ENCODE results near the gene XG.
"Not testable (repeated sequence)": the region's sequence is repeated elsewhere in the genome, so short reads cannot be mapped to it uniquely, and the experiment has no call there.

XG gene

DNA sequence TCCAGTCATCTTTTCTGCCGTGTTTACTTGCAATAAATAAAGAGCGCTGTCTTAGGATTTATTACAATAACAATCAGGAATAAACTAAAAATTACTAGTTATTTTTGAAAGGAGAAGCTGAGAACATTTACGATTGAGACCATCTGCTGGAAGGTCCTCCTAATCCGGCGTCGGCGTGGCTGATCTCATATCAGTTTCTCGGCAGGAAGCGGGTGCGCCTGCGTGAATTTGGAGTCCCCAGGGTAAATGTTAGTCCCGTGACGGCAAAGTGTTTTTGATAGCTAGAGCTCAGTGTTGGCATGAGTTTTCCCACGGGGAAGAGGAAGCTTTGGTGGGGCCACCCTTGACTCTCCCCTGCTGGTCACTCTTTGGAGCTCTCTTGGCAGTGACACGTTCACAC is 45.0 kb downstream of the XG start:
- H3K4me3 ChIP-seq (ENCODE audit: low read length in 2 of 2); H3K9ac ChIP-seq (ENCODE audit: low read length in 2 of 2); H3K27ac ChIP-seq (ENCODE audit: low read length); H3K4me1 ChIP-seq (ENCODE audit: control insufficient read depth, insufficient read depth, low read length); H3K36me3 ChIP-seq (ENCODE audit: control insufficient read depth in 2 of 2, insufficient read depth in 2 of 2, low read length in 2 of 2); H3K27me3 ChIP-seq (ENCODE audit: control insufficient read depth in 1 of 2, insufficient read depth in 2 of 2, low read length in 2 of 2); H3K9me3 ChIP-seq (ENCODE audit: control insufficient read depth in 2 of 2, low read length in 2 of 2): not testable (repeated sequence)

DNA sequence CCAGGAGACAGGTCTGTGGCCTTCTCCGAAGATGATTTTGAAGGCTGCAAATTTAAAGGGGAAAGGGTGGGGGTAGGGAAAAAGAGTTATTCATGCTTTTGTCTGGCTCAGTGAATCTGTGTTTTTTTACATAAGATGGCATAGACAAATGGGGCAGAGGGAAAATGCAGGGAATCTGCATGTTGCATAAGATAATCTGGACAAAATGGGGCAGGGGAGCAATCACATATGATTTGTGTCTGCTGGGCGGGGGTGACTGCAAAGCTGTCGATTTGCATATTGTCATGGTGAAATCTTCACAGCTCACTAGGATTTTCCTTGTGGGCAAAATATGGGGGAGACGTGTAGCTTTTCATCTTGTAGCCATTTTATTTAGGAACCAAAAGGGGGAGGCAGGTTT is 47.5 kb downstream of the XG start:
- Histone ChIP-seq H3K27me3 (ENCODE audit: control insufficient read depth in 1 of 2, insufficient read depth in 2 of 2, low read length in 2 of 2) (peaks cover 0 to 2% of the 10 kb centered on the region in 2 donors), H3K9ac (ENCODE audit: low read length in 2 of 2) (no peak overlapping the region), H3K9me3 (ENCODE audit: control insufficient read depth in 2 of 2, low read length in 2 of 2) (no peaks in the 10 kb centered on the region), H3K4me1 (ENCODE audit: control insufficient read depth, insufficient read depth, low read length) (no peaks in the 10 kb centered on the region), H3K27ac (ENCODE audit: low read length) (no peak overlapping the region), H3K4me3 (ENCODE audit: low read length in 2 of 2) (no peak overlapping the region), H3K36me3 (ENCODE audit: control insufficient read depth in 2 of 2, insufficient read depth in 2 of 2, low read length in 2 of 2) (no peaks in the 10 kb centered on the region)

DNA sequence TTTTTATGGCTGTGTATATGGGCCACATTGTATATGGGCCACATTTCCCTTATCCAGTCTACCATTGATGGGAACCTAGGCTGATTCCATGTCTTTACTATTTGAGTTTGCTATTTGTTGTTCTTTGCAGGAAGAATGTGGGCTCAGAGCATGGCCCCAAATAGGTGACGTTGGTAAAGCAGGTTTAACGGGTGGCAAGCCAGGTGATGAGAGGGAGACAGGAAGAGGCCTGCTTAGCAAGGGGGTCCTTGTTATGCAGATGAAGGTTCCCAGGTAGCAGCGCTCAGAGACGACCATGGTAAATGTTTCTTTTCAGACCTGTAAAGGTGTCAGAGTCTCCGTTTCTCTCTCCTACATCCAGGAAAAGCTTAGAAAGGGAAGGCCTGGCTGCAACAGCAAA is 48.1 kb downstream of the XG start:
- H3K27ac ChIP-seq (ENCODE audit: low read length); H3K9me3 ChIP-seq (ENCODE audit: control insufficient read depth in 2 of 2, low read length in 2 of 2): not testable (repeated sequence)

DNA sequence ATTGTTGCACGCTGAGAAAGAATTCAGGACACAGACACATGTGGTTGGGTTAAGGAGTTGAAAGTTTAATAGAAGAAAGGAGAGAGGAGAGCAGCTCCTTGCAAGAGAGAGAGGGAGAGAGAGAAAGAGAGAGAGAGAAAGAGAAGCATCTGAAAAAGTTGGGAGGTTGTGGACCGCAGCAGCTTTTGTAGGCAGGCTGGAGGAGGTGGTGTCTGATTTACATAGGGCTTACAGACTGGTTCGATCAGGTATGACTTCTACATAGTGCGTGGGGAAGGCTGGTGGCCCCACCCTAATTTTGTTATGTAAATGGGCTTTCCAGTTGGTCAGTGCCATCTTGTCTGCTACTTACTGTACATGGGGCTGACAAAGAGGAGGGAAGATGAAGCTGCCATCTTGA is 49.4 kb downstream of the XG start:
- H3K27me3 ChIP-seq (ENCODE audit: control insufficient read depth in 1 of 2, insufficient read depth in 2 of 2, low read length in 2 of 2): peaks cover 0 to 2% of the 10 kb centered on the region in 2 donors
- no peak overlapping the region for H3K27ac ChIP-seq (ENCODE audit: low read length)
- no peaks in the 10 kb centered on the region for H3K4me1 ChIP-seq (ENCODE audit: control insufficient read depth, insufficient read depth, low read length)
- no peak overlapping the region for H3K9ac ChIP-seq (ENCODE audit: low read length in 2 of 2)
- no peak overlapping the region for H3K4me3 ChIP-seq (ENCODE audit: low read length in 2 of 2)
- H3K9me3 ChIP-seq (ENCODE audit: control insufficient read depth in 2 of 2, low read length in 2 of 2): no peaks in the 10 kb centered on the region
- no peaks in the 10 kb centered on the region for H3K36me3 ChIP-seq (ENCODE audit: control insufficient read depth in 2 of 2, insufficient read depth in 2 of 2, low read length in 2 of 2)

More for the DNA sequence above, 48.1 kb downstream of the XG start:
- H3K4me3 ChIP-seq (ENCODE audit: low read length in 2 of 2); H3K4me1 ChIP-seq (ENCODE audit: control insufficient read depth, insufficient read depth, low read length); H3K36me3 ChIP-seq (ENCODE audit: control insufficient read depth in 2 of 2, insufficient read depth in 2 of 2, low read length in 2 of 2); H3K9ac ChIP-seq (ENCODE audit: low read length in 2 of 2); H3K27me3 ChIP-seq (ENCODE audit: control insufficient read depth in 1 of 2, insufficient read depth in 2 of 2, low read length in 2 of 2): not testable (repeated sequence)

- H3K9me3 ChIP-seq (ENCODE audit: control insufficient read depth in 2 of 2, low read length in 2 of 2); H3K27ac ChIP-seq (ENCODE audit: low read length); H3K36me3 ChIP-seq (ENCODE audit: control insufficient read depth in 2 of 2, insufficient read depth in 2 of 2, low read length in 2 of 2); H3K27me3 ChIP-seq (ENCODE audit: control insufficient read depth in 1 of 2, insufficient read depth in 2 of 2, low read length in 2 of 2); H3K9ac ChIP-seq (ENCODE audit: low read length in 2 of 2); H3K4me1 ChIP-seq (ENCODE audit: control insufficient read depth, insufficient read depth, low read length); H3K4me3 ChIP-seq (ENCODE audit: low read length in 2 of 2): not testable (repeated sequence)
These were observed 50.7 kb downstream of the XG start for GRCh38 chrX:2802376-2803090.

DNA sequence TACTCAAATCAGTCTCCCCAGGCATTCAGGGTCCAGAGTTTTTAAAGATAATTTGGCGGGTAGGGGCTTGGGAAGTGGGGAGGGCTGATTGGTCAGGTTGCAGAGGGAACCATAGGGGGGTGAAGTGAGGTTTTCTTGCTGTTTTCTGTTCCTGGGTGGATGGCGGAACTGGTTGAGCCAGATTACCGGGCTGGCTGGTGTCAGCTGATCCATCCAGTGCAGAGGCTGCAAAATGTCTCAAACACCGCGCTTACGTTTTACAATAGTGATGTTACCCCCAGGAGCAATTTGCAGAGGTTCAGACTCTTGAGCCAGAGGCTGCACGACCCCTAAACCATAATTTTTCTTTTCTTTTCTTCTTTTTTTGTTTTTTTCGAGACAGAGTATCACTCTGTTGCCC is 51.6 kb downstream of the XG start:
- not testable (repeated sequence) for H3K9ac ChIP-seq (ENCODE audit: low read length in 2 of 2); H3K27me3 ChIP-seq (ENCODE audit: control insufficient read depth in 1 of 2, insufficient read depth in 2 of 2, low read length in 2 of 2); H3K4me3 ChIP-seq (ENCODE audit: low read length in 2 of 2); H3K36me3 ChIP-seq (ENCODE audit: control insufficient read depth in 2 of 2, insufficient read depth in 2 of 2, low read length in 2 of 2); H3K4me1 ChIP-seq (ENCODE audit: control insufficient read depth, insufficient read depth, low read length); H3K27ac ChIP-seq (ENCODE audit: low read length); H3K9me3 ChIP-seq (ENCODE audit: control insufficient read depth in 2 of 2, low read length in 2 of 2)

GRCh38 chrX:2804106-2804843 is 52.4 kb downstream of the XG start:
- not testable (repeated sequence) for H3K9ac ChIP-seq (ENCODE audit: low read length in 2 of 2); H3K4me3 ChIP-seq (ENCODE audit: low read length in 2 of 2); H3K9me3 ChIP-seq (ENCODE audit: control insufficient read depth in 2 of 2, low read length in 2 of 2); H3K27me3 ChIP-seq (ENCODE audit: control insufficient read depth in 1 of 2, insufficient read depth in 2 of 2, low read length in 2 of 2); H3K4me1 ChIP-seq (ENCODE audit: control insufficient read depth, insufficient read depth, low read length); H3K36me3 ChIP-seq (ENCODE audit: control insufficient read depth in 2 of 2, insufficient read depth in 2 of 2, low read length in 2 of 2); H3K27ac ChIP-seq (ENCODE audit: low read length)

- not testable (repeated sequence) for H3K9ac ChIP-seq (ENCODE audit: low read length in 2 of 2); H3K27me3 ChIP-seq (ENCODE audit: control insufficient read depth in 1 of 2, insufficient read depth in 2 of 2, low read length in 2 of 2); H3K4me3 ChIP-seq (ENCODE audit: low read length in 2 of 2); H3K4me1 ChIP-seq (ENCODE audit: control insufficient read depth, insufficient read depth, low read length); H3K9me3 ChIP-seq (ENCODE audit: control insufficient read depth in 2 of 2, low read length in 2 of 2); H3K36me3 ChIP-seq (ENCODE audit: control insufficient read depth in 2 of 2, insufficient read depth in 2 of 2, low read length in 2 of 2); H3K27ac ChIP-seq (ENCODE audit: low read length)
These were observed 53.0 kb downstream of the XG start for GRCh38 chrX:2804858-2805257.

DNA sequence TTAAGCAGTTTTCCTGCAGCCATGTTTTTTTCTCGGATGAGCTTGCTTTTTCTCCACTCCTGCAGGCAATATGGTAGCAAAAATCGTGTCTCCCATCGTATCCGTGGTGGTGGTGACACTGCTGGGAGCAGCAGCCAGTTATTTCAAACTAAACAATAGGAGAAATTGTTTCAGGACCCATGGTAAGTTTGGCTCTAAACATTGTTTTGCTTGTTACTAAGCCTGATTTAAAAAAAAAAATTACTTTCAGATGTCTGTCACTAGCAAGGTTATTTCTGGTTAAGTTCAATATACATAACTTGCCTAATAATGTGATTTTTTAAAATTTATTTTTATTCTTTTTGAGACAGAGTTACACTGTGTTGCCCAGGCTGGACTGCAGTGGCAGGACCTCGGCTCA is 59.4 kb downstream of the XG start:
- no peak overlapping the region for H3K9ac ChIP-seq (ENCODE audit: low read length in 2 of 2)
- no peak overlapping the region for H3K27ac ChIP-seq (ENCODE audit: low read length)
- H3K36me3 ChIP-seq (ENCODE audit: control insufficient read depth in 2 of 2, insufficient read depth in 2 of 2, low read length in 2 of 2): no peaks in the 10 kb centered on the region
- H3K4me3 ChIP-seq (ENCODE audit: low read length in 2 of 2): no peak overlapping the region
- H3K9me3 ChIP-seq (ENCODE audit: control insufficient read depth in 2 of 2, low read length in 2 of 2): no peaks in the 10 kb centered on the region
- H3K27me3 ChIP-seq (ENCODE audit: control insufficient read depth in 1 of 2, insufficient read depth in 2 of 2, low read length in 2 of 2): peaks cover 0 to 3% of the 10 kb centered on the region in 2 donors
- no peaks in the 10 kb centered on the region for H3K4me1 ChIP-seq (ENCODE audit: control insufficient read depth, insufficient read depth, low read length)

DNA sequence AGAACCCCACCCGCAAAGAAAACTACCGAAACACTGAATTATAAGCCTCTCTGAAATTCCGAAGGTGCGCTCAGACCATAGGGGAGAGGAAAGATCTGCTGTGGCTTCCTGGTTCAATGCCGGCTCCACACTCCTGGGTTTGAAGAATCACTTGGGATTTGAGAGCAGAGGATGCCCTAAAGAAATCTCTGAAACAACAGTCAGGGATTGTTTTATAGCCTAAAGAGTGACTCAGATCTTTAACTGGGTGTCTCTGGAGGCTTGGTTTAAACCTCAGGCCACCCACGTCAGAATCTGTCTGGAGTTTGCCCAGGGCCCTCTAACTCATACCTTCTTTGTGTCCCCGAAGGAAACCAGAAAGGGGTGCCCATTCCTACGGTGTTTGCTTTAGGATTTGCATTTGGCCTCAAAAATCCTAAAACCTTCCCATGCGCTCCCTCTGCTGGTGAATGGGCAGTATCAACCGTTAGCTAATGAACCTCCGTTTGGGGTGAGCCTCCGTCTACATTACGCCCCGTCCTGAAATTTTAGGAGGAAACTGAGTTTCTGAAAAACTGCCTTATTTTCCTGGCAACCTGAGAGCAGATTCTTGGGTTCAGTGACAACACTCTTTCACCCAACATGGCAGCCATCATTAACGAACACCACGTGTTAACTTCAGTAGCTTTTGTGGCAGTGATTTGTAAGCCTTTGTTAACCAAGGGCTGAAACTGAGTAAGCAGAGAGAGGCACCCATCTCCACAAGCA is 60.5 kb downstream of the XG start:
- not testable (repeated sequence) for H3K27ac ChIP-seq (ENCODE audit: low read length); H3K9ac ChIP-seq (ENCODE audit: low read length in 2 of 2); H3K36me3 ChIP-seq (ENCODE audit: control insufficient read depth in 2 of 2, insufficient read depth in 2 of 2, low read length in 2 of 2); H3K27me3 ChIP-seq (ENCODE audit: control insufficient read depth in 1 of 2, insufficient read depth in 2 of 2, low read length in 2 of 2); H3K4me1 ChIP-seq (ENCODE audit: control insufficient read depth, insufficient read depth, low read length); H3K9me3 ChIP-seq (ENCODE audit: control insufficient read depth in 2 of 2, low read length in 2 of 2)
- peak overlapping the region in 1 of 2 donors; percentile 40 for H3K4me3 ChIP-seq (ENCODE audit: low read length in 2 of 2)

DNA sequence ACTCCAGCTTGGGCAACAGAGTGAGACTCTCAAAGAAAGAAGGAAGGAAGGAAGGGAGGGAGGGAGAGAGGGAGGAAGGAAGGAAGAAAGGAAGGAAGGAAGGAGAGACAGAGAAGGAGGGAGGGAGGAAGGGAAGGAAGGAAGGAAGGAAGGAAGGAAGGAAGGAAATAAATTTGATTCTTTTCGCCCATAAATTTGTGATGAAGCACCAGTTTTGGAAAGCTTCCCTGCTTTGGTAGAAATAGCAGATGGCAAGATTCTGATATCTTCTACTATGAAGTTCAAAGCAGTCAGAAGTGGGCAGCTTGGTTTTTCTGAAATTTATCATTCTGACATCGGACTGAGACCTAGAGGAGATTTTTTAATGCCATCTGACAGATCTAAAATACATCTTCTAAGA is 65.2 kb downstream of the XG start:
- Histone ChIP-seq H3K9me3 (ENCODE audit: control insufficient read depth in 2 of 2, low read length in 2 of 2) (no peaks in the 10 kb centered on the region), H3K9ac (ENCODE audit: low read length in 2 of 2) (no peak overlapping the region), H3K4me3 (ENCODE audit: low read length in 2 of 2) (no peak overlapping the region), H3K27ac (ENCODE audit: low read length) (no peak overlapping the region), H3K4me1 (ENCODE audit: control insufficient read depth, insufficient read depth, low read length) (no peaks in the 10 kb centered on the region), H3K27me3 (ENCODE audit: control insufficient read depth in 1 of 2, insufficient read depth in 2 of 2, low read length in 2 of 2) (peaks cover 0 to 2% of the 10 kb centered on the region in 2 donors), H3K36me3 (ENCODE audit: control insufficient read depth in 2 of 2, insufficient read depth in 2 of 2, low read length in 2 of 2) (no peaks in the 10 kb centered on the region)
